HepG2 (cell line): ENCODE results near the gene CYBRD1. TPM values are rescaled to one million over a fixed set of nuclear protein-coding genes. Genes with fewer than 3 reads are reported as not detected.

Source experiments
- CSRNP2 ChIP-seq: sonication (generic); formaldehyde crosslinking; conservative IDR thresholded peaks from 2 replicates; pipeline ENCODE4 v1.8.0; 2022; ENCODE audit warnings: low read depth, missing genetic modification reagents
- DBP ChIP-seq: sonication (generic); formaldehyde crosslinking; IDR thresholded peaks from 2 replicates; pipeline ENCODE4 v1.4.0; 2020; ENCODE audit warnings: missing genetic modification reagents; ENCODE audit errors: not compliant biosample characterization
- ELF4 ChIP-seq: sonication (generic); formaldehyde crosslinking; IDR thresholded peaks from 2 replicates; pipeline ENCODE4 v1.5.0; 2020; ENCODE audit warnings: missing genetic modification reagents, mild to moderate bottlenecking, moderate library complexity, borderline replicate concordance
- FOXK1 ChIP-seq: sonication (generic); formaldehyde crosslinking; IDR thresholded peaks from 2 replicates; pipeline ENCODE4 v1.4.0; 2020; ENCODE audit warnings: low read depth, missing genetic modification reagents, borderline replicate concordance
- GFI1 ChIP-seq: sonication (generic); formaldehyde crosslinking; IDR thresholded peaks from 2 replicates; pipeline ENCODE4 v1.5.0; 2020; ENCODE audit warnings: missing genetic modification reagents, mild to moderate bottlenecking, borderline replicate concordance
- GRHL1 ChIP-seq: sonication (generic); formaldehyde crosslinking; conservative IDR thresholded peaks from 2 replicates; pipeline ENCODE4 v1.8.0; 2022; ENCODE audit warnings: missing genetic modification reagents
- IRF2 ChIP-seq: IDR thresholded peaks from 2 replicates; pipeline ENCODE4 v1.6.1; 2018; ENCODE audit warnings: missing genetic modification reagents, missing compliant biosample characterization
- JUND ChIP-seq: sonication (generic); formaldehyde crosslinking; IDR thresholded peaks from 2 replicates; pipeline ENCODE4 v1.8.0; 2022; ENCODE audit warnings: mild to moderate bottlenecking, missing genetic modification reagents
- KAT7 ChIP-seq: IDR thresholded peaks from 2 replicates; pipeline ENCODE4 v1.6.1; 2018; ENCODE audit warnings: borderline replicate concordance, missing compliant biosample characterization
- NR2F6 ChIP-seq, 2 experiments: IDR thresholded peaks; 2 replicates each; pipeline ENCODE4 v1.6.1; 2016; ENCODE audit warnings: antibody characterized with exemption in 1 of 2, mild to moderate bottlenecking in 1 of 2
- RNF2 ChIP-seq: fragments of 450-650 bp; conservative IDR thresholded peaks from 2 replicates; pipeline ENCODE4 v1.6.1; 2016; ENCODE audit warnings: low read depth
- SAP130 ChIP-seq: IDR thresholded peaks from 2 replicates; pipeline ENCODE4 v1.6.1; 2016; ENCODE audit warnings: low read depth
- TEAD3 ChIP-seq: optimal IDR thresholded peaks from 2 replicates; pipeline ENCODE3; 2016; ENCODE audit warnings: borderline replicate concordance
- TERF1 ChIP-seq: sonication (generic); formaldehyde crosslinking; IDR thresholded peaks from 2 replicates; pipeline ENCODE4 v1.8.0; 2022; ENCODE audit warnings: mild to moderate bottlenecking, missing genetic modification reagents, moderate library complexity
- ZNF589 ChIP-seq: sonication (generic); formaldehyde crosslinking; conservative IDR thresholded peaks from 2 replicates; pipeline ENCODE4 v1.8.0; 2022; ENCODE audit warnings: mild to moderate bottlenecking, moderate library complexity, missing genetic modification reagents
- ZNF598 ChIP-seq: sonication (generic); formaldehyde crosslinking; IDR thresholded peaks from 2 replicates; pipeline ENCODE4 v1.5.1; 2020; ENCODE audit warnings: mild to moderate bottlenecking, missing genetic modification reagents, borderline replicate concordance
- ZNF720 ChIP-seq: sonication (generic); formaldehyde crosslinking; IDR thresholded peaks from 2 replicates; pipeline ENCODE4 v1.4.0; 2020; ENCODE audit warnings: missing genetic modification reagents
- ZNF740 ChIP-seq: sonication (generic); formaldehyde crosslinking; IDR thresholded peaks from 2 replicates; pipeline ENCODE4 v1.4.0; 2020; ENCODE audit warnings: missing genetic modification reagents
- ZNF749 ChIP-seq: sonication (generic); formaldehyde crosslinking; IDR thresholded peaks from 2 replicates; pipeline ENCODE4 v1.8.0; 2022; ENCODE audit warnings: mild to moderate bottlenecking, missing genetic modification reagents, moderate library complexity, borderline replicate concordance
- ZNF83 ChIP-seq: sonication (generic); formaldehyde crosslinking; IDR thresholded peaks from 2 replicates; pipeline ENCODE4 v1.4.0; 2020; ENCODE audit warnings: missing genetic modification reagents, mild to moderate bottlenecking, borderline replicate concordance
- ZSCAN5A ChIP-seq: sonication (generic); formaldehyde crosslinking; IDR thresholded peaks from 2 replicates; pipeline ENCODE4 v1.8.0; 2022; ENCODE audit warnings: mild to moderate bottlenecking, missing genetic modification reagents, borderline replicate concordance
- polyA plus RNA-seq, 8 experiments: library from polyadenylated mRNA; depleted of rRNA in 3 of 8; stranded (reverse) in 7 of 8; unstranded in 1 of 8; fragments of >200 nt; fragmentation: Illumina TruSeq in 4 of 8; extraction: Trizol in 4 of 8; gene quantifications; 2 replicates each; pipeline versions ENCODE4 v1.2.1 to v1.2.3, GENCODE V29; 2011 to 2016; ENCODE audit warnings: low read depth in 4 of 8, missing spikeins in 1 of 8, mixed read lengths in 1 of 8; ENCODE audit not compliant: insufficient read depth in 1 of 8
- total RNA-seq, 5 experiments: library from RNA; depleted of rRNA; stranded (reverse); fragments of >200 nt; fragmentation: Illumina TruSeq; extraction: Trizol; gene quantifications; 2 replicates each; pipeline ENCODE4 v1.2.3, GENCODE V29; 2016; ENCODE audit warnings: low read depth in 1 of 5

Gene CYBRD1
- total and polyA plus RNA-seq, 2 of the 13 experiments (the other 11 are each of a cell fraction or from before 2014, with no cell fraction given): 0.13 to 0.42 TPM

GRCh38 chr2:171574149-171574795 is 52.0 kb downstream of the CYBRD1 start (continued):
- TF ChIP-seq KAT7 (CRISPR knock-in tag) (no peak; the same call in 1 of the 2 replicates), ZNF589 (CRISPR knock-in tag) (no peak), TEAD3 (CRISPR knock-in tag) (peak; percentile 67), ELF4 (no peak), JUND (CRISPR knock-in tag) (no peak), RNF2 (peak; percentile 42; the same call in 1 of the 2 replicates), IRF2 (CRISPR knock-in tag) (peak; percentile 52; the same call in 1 of the 2 replicates), CSRNP2 (CRISPR knock-in tag) (no peak), TERF1 (CRISPR knock-in tag) (no peak), GRHL1 (no peak), ZNF740 (CRISPR knock-in tag) (no peak), NR2F6 (IDR thresholded peaks at IDR 0.05) (no peak), NR2F6 (CRISPR knock-in tag; IDR thresholded peaks at IDR 0.05) (peak; percentile 14; the same call in 1 of the 2 replicates), ZSCAN5A (CRISPR knock-in tag) (no peak), DBP (CRISPR knock-in tag) (no peak), ZNF598 (CRISPR knock-in tag) (peak; percentile 64; the same call in 1 of the 2 replicates), ZNF749 (CRISPR knock-in tag) (no peak), GFI1 (CRISPR knock-in tag) (no peak), ZNF83 (CRISPR knock-in tag) (no peak), FOXK1 (CRISPR knock-in tag) (peak; percentile 62; the same call in 1 of the 2 replicates), SAP130 (CRISPR knock-in tag) (peak; percentile 25; the same call in 1 of the 2 replicates), ZNF720 (no peak)
